Dedifferentiated amniotic fluid mesenchymal stem cell (primary cell): ENCODE measurements around the gene GNB1.
"Not testable (repeated sequence)": the region's sequence is repeated elsewhere in the genome, so short reads cannot be mapped to it uniquely, and the experiment has no call there.

Source experiments
- DNase-seq: peaks from one replicate; pipeline ENCODE4 v3.0.0-alpha.2; 2016; ENCODE audit errors: extremely low spot score

GNB1 gene

GRCh38 chr1:1890506-1891348, at the start of gene GNB1:
GNB1 (minus strand) TSS chr1:1891087; CDS start chr1:1825453, 65,634 bp downstream.
- peak; percentile 70 for DNase-seq

- DNase-seq = no peak
Observed at GRCh38 chr1:1940123-1940425, 49.2 kb upstream of the GNB1 start.

- no peak for DNase-seq
Observed at GRCh38 chr1:1939296-1940122, 48.6 kb upstream of the GNB1 start.

GRCh38 chr1:1938613-1939295, 47.9 kb upstream of the GNB1 start:
- no peak for DNase-seq

GRCh38 chr1:1938276-1938573, 47.3 kb upstream of the GNB1 start:
- DNase-seq = no peak

- DNase-seq = no peak
Observed at GRCh38 chr1:1937549-1938275, 46.8 kb upstream of the GNB1 start.

- no peak for DNase-seq
Observed at GRCh38 chr1:1937061-1937460, 46.2 kb upstream of the GNB1 start.

- DNase-seq = not testable (repeated sequence)
Observed at GRCh38 chr1:1934848-1935247, 44.0 kb upstream of the GNB1 start.

- DNase-seq = no peak
Observed at GRCh38 chr1:1929639-1930545, 39.0 kb upstream of the GNB1 start.

- DNase-seq = no peak
Observed at GRCh38 chr1:1929102-1929638, 38.3 kb upstream of the GNB1 start.

- no peak for DNase-seq
Observed at GRCh38 chr1:1928231-1929101, 37.6 kb upstream of the GNB1 start.

GRCh38 chr1:1927751-1928150, 36.9 kb upstream of the GNB1 start:
- DNase-seq = no peak

- DNase-seq = no peak
Observed at GRCh38 chr1:1926886-1927660, 36.2 kb upstream of the GNB1 start.

- no peak for DNase-seq
Observed at GRCh38 chr1:1926346-1926811, 35.5 kb upstream of the GNB1 start.

GRCh38 chr1:1925437-1926345, 34.8 kb upstream of the GNB1 start:
- DNase-seq = no peak

GRCh38 chr1:1924849-1925248, 34.0 kb upstream of the GNB1 start:
- no peak for DNase-seq

GRCh38 chr1:1924386-1924785, 33.5 kb upstream of the GNB1 start:
- no peak for DNase-seq
